HEK293T (cell line): ENCODE data around the gene ZNF217.
"Not testable (repeated sequence)": the region's sequence is repeated elsewhere in the genome, so short reads cannot be mapped to it uniquely, and the experiment has no call there.

ENCODE experiments used
- CTCF ChIA-PET: fragments of 350-600 bp; formaldehyde crosslinking; extraction: SDS; loops from one replicate; lab custom pipeline; 2021; ENCODE audit warnings: antibody characterized with exemption, inconsistent platforms; lab: Yijun Ruan, JAX
- POLR2A ChIA-PET: fragments of 350-600 bp; formaldehyde crosslinking; extraction: SDS; loops from one replicate; lab custom pipeline; 2020; ENCODE audit warnings: antibody characterized with exemption, inconsistent platforms; lab: Yijun Ruan, JAX
- DNase-seq: peaks from one replicate; pipeline ENCODE4 v3.0.0; 2012; ENCODE audit warnings: mixed read lengths; ENCODE audit errors: extremely low spot score
- ARNT ChIP-seq: fragments of 450-650 bp; IDR thresholded peaks from 2 replicates; pipeline ENCODE4 v1.6.1; 2017; ENCODE audit warnings: mild to moderate bottlenecking
- BHLHE40 ChIP-seq: fragments of 450-650 bp; IDR thresholded peaks from 2 replicates; pipeline ENCODE4 v1.6.1; 2016; ENCODE audit warnings: mild to moderate bottlenecking, moderate library complexity, borderline replicate concordance
- CTBP1 ChIP-seq: fragments of 450-650 bp; IDR thresholded peaks from 2 replicates; pipeline ENCODE4 v1.6.1; 2016; ENCODE audit warnings: borderline replicate concordance
- ELF4 ChIP-seq: fragments of 450-650 bp; IDR thresholded peaks from 2 replicates; pipeline ENCODE4 v1.6.1; 2017; ENCODE audit warnings: antibody characterized with exemption
- FOXA1 ChIP-seq: fragments of 450-650 bp; IDR thresholded peaks from 2 replicates; pipeline ENCODE4 v1.6.1; 2016; ENCODE audit warnings: mild to moderate bottlenecking
- FOXK2 ChIP-seq: fragments of 450-650 bp; IDR thresholded peaks from 2 replicates; pipeline ENCODE4 v1.6.1; 2016; ENCODE audit warnings: mild to moderate bottlenecking
- FOXM1 ChIP-seq: fragments of 450-650 bp; IDR thresholded peaks from 2 replicates; pipeline ENCODE4 v1.6.1; 2017; ENCODE audit warnings: mild to moderate bottlenecking, borderline replicate concordance
- HDGF ChIP-seq: fragments of 450-650 bp; IDR thresholded peaks from 2 replicates; pipeline ENCODE4 v1.6.1; 2017; ENCODE audit warnings: antibody characterized with exemption, borderline replicate concordance
- L3MBTL2 ChIP-seq: fragments of 450-650 bp; conservative IDR thresholded peaks from 2 replicates; pipeline ENCODE4 v1.6.1; 2016; ENCODE audit warnings: mild to moderate bottlenecking
- LEF1 ChIP-seq: fragments of 450-650 bp; IDR thresholded peaks from 2 replicates; pipeline ENCODE4 v1.6.1; 2017; ENCODE audit warnings: mild to moderate bottlenecking, borderline replicate concordance
- NFRKB ChIP-seq: fragments of 450-650 bp; IDR thresholded peaks from 2 replicates; pipeline ENCODE4 v1.6.1; 2016; ENCODE audit warnings: mild to moderate bottlenecking, moderate library complexity
- PKNOX1 ChIP-seq: fragments of 450-650 bp; IDR thresholded peaks from 2 replicates; pipeline ENCODE4 v1.6.1; 2016
- SP1 ChIP-seq: fragments of 450-650 bp; IDR thresholded peaks from 2 replicates; pipeline ENCODE4 v1.6.1; 2017
- SUZ12 ChIP-seq: fragments of 450-650 bp; IDR thresholded peaks from 2 replicates; pipeline ENCODE4 v1.6.1; 2016; ENCODE audit warnings: mild to moderate bottlenecking
- TARDBP ChIP-seq: fragments of 450-650 bp; IDR thresholded peaks from 2 replicates; pipeline ENCODE4 v1.6.1; 2016
- ZNF384 ChIP-seq: fragments of 450-650 bp; IDR thresholded peaks from 2 replicates; pipeline ENCODE4 v1.6.1; 2016

ZNF217 gene

GRCh38 chr20:53597030-53597482 lies 3.4 kb upstream of the ZNF217 start:
- POLR2A ChIA-PET, result interaction anchor here (1.1 to 1.2 kb wide), 4 partner anchors 13 to 167 kb away, joined by 3 to 5 read pairs (median 3); no protein-coding TSS in a partner anchor
- no peak for DNase-seq
- CTCF ChIA-PET, result interaction anchor here (0.6 to 1.5 kb wide), 3 partner anchors 9 to 268 kb away, joined by 3 to 8 read pairs (median 3); no protein-coding TSS in a partner anchor
- no peak for TF ChIP-seq HDGF
- peak; percentile 68 for TF ChIP-seq ZNF384
- TF ChIP-seq TARDBP, result no peak
- TF ChIP-seq PKNOX1, result no peak
- no peak for TF ChIP-seq FOXM1
- no peak for TF ChIP-seq ELF4
- TF ChIP-seq ARNT, result no peak
- TF ChIP-seq BHLHE40, result no peak

- CTCF ChIA-PET, result interaction anchor here (0.5 to 1.5 kb wide), 3 partner anchors 9 to 285 kb away, joined by 3 to 8 read pairs (median 3); no protein-coding TSS in a partner anchor
- DNase-seq, result not testable (repeated sequence)
- POLR2A ChIA-PET, result interaction anchor here (1.2 kb wide), 3 partner anchors 13 to 167 kb away, joined by 3 to 5 read pairs (median 3); no protein-coding TSS in a partner anchor
Observed at GRCh38 chr20:53596189-53597001, 2.8 kb upstream of the ZNF217 start.

DNA sequence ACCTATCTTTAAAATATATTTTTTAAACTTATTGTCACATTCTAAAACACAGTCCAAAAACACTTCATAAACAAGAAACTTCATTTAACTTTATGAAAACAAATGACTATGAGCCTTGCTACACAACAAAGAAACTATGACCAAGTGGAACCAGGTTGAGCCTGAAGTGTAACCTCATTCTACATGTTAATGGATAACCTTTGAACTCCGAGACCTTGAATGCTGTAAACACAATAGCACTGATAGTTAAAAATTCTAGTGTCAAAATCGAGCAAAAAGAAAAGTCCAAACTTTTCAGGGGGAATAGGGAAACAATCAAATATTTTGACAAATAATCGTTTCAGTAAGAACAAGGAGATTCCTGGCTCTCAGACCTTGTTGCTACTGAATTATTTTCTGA lies 2.1 kb upstream of the ZNF217 start:
- CTCF ChIA-PET, DNase-seq: not testable (repeated sequence)
- POLR2A ChIA-PET, result interaction anchor here (2.6 kb wide), 1 partner anchor 27 kb away, joined by 10 read pairs; no protein-coding TSS in a partner anchor

GRCh38 chr20:53595018-53595378 lies 1.4 kb upstream of the ZNF217 start:
- CTCF ChIA-PET, result no interaction called here
- no peak for DNase-seq
- POLR2A ChIA-PET, result interaction anchor here (0.6 to 2.6 kb wide), 2 partner anchors 28 to 52 kb away, joined by 3 to 10 read pairs; no protein-coding TSS in a partner anchor
- TF ChIP-seq ZNF384 (peak; percentile 70), L3MBTL2 (no peak), HDGF (no peak), LEF1 (no peak), BHLHE40 (no peak), FOXK2 (no peak), ELF4 (no peak), SP1 (no peak), SUZ12 (no peak)

GRCh38 chr20:53594068-53595017 lies 704 bp upstream of the ZNF217 start:
- DNase-seq, result peak; percentile 80
- CTCF ChIA-PET, result no interaction called here
- no peak for TF ChIP-seq FOXK2
- no peak for TF ChIP-seq HDGF
- TF ChIP-seq SP1, result no peak
- no peak for TF ChIP-seq ELF4
- TF ChIP-seq LEF1, result no peak
- no peak for TF ChIP-seq NFRKB
- TF ChIP-seq ZNF384, result no peak
- TF ChIP-seq BHLHE40, result no peak
- TF ChIP-seq L3MBTL2, result no peak
- TF ChIP-seq TARDBP, result no peak
- TF ChIP-seq FOXM1, result no peak
- no peak for TF ChIP-seq PKNOX1
- no peak for TF ChIP-seq SUZ12
- TF ChIP-seq FOXA1, result no peak
- TF ChIP-seq CTBP1, result no peak
- POLR2A ChIA-PET, result interaction anchor here (0.6 to 2.6 kb wide), 6 partner anchors 16 to 144 kb away, joined by 3 to 10 read pairs (median 4); no protein-coding TSS in a partner anchor

GRCh38 chr20:53592992-53593465 lies 610 bp downstream of the ZNF217 start:
- CTCF ChIA-PET, result no interaction called here

More at GRCh38 chr20:53592992-53593465, 610 bp downstream of the ZNF217 start:
- POLR2A ChIA-PET, result interaction anchor here (1.0 to 2.6 kb wide), 3 partner anchors 17 to 342 kb away, joined by 3 to 10 read pairs (median 3); no protein-coding TSS in a partner anchor
- TF ChIP-seq SP1, result no peak
- TF ChIP-seq HDGF, result no peak
- no peak for TF ChIP-seq FOXM1
- no peak for TF ChIP-seq TARDBP
- TF ChIP-seq LEF1, result no peak
- no peak for DNase-seq
